Osteoblast (primary cell): ENCODE measurements around the gene NMNAT3. TPM values are rescaled to one million over a fixed set of nuclear protein-coding genes. Genes with fewer than 3 reads are reported as not detected.

Source experiments
- DNase-seq: peaks from one replicate; pipeline ENCODE4 v3.0.0; 2011; ENCODE audit warnings: low spot score, mixed read lengths; ENCODE audit not compliant: insufficient read length; ENCODE audit errors: missing footprints
- H2AFZ ChIP-seq: 2 replicates; pipeline ENCODE4 v1.6.0; 2011; ENCODE audit warnings: mild to moderate bottlenecking, low read length
- H3K27ac ChIP-seq: 2 replicates; pipeline ENCODE4 v1.5.1; 2011; ENCODE audit warnings: mild to moderate bottlenecking, low read depth, low read length, moderate library complexity
- H3K27me3 ChIP-seq: 2 replicates; pipeline ENCODE4 v1.6.0; 2012; ENCODE audit warnings: mild to moderate bottlenecking, control low read depth, inconsistent platforms, low read length, moderate library complexity; ENCODE audit not compliant: insufficient read depth
- H3K36me3 ChIP-seq: 2 replicates; pipeline ENCODE4 v1.5.1; 2011; ENCODE audit warnings: mild to moderate bottlenecking, low read length, control low read depth, moderate library complexity; ENCODE audit not compliant: insufficient read depth
- H3K4me1 ChIP-seq: 2 replicates; pipeline ENCODE4 v1.5.1; 2011; ENCODE audit warnings: mild to moderate bottlenecking, low read length, control low read depth, moderate library complexity; ENCODE audit not compliant: insufficient read depth
- H3K4me2 ChIP-seq: 2 replicates; pipeline ENCODE4 v1.6.0; 2011; ENCODE audit warnings: mild to moderate bottlenecking, low read length; ENCODE audit not compliant: insufficient read depth
- H3K4me3 ChIP-seq: fragments of 200-600 bp; sonication (generic); 3 replicates; pipeline ENCODE4 v1.5.1; 2012; ENCODE audit warnings: mild to moderate bottlenecking, low read length, inconsistent platforms; ENCODE audit not compliant: insufficient read depth
- H3K79me2 ChIP-seq: 2 replicates; pipeline ENCODE4 v1.6.0; 2012; ENCODE audit warnings: mild to moderate bottlenecking, low read length, control low read depth, inconsistent platforms; ENCODE audit not compliant: insufficient read depth
- H3K9me3 ChIP-seq: 2 replicates; pipeline ENCODE4 v1.5.1; 2011; ENCODE audit warnings: low read depth, low read length, control low read depth
- H4K20me1 ChIP-seq: 2 replicates; pipeline ENCODE4 v1.6.0; 2012; ENCODE audit warnings: mild to moderate bottlenecking, low read length, control low read depth; ENCODE audit not compliant: insufficient read depth
- CTCF ChIP-seq: IDR thresholded peaks from 2 replicates; pipeline ENCODE4 v1.5.1; 2011; ENCODE audit warnings: mild to moderate bottlenecking, low read depth, low read length, moderate library complexity; ENCODE audit errors: extremely low read depth
- total RNA-seq: library from RNA; depleted of rRNA; stranded (reverse); fragments of >200 nt; gene quantifications from 2 replicates; pipeline ENCODE4 v1.2.3, GENCODE V29; 2012

NMNAT3 gene
- total RNA-seq, 1 donor = 0.36 TPM

GRCh38 chr3:139668332-139668731, 9.4 kb downstream of the NMNAT3 start:
- H2AFZ ChIP-seq = no peak overlapping the region
- DNase-seq = no peak
- no peak overlapping the region for H3K4me3 ChIP-seq
- no peaks in the 10 kb centered on the region for H3K36me3 ChIP-seq
- no peaks in the 10 kb centered on the region for H3K27me3 ChIP-seq
- no peak overlapping the region for H3K4me2 ChIP-seq
- H3K9me3 ChIP-seq = no peaks in the 10 kb centered on the region
- H4K20me1 ChIP-seq = no peaks in the 10 kb centered on the region
- no peak for TF ChIP-seq CTCF
- no peak overlapping the region for H3K27ac ChIP-seq
- H3K4me1 ChIP-seq = no peaks in the 10 kb centered on the region
- H3K79me2 ChIP-seq = no peaks in the 10 kb centered on the region

- no peak for TF ChIP-seq CTCF
- H4K20me1 ChIP-seq = no peaks in the 10 kb centered on the region
- H3K4me3 ChIP-seq = no peak overlapping the region
Measured at GRCh38 chr3:139664958-139665357, 12.8 kb downstream of the NMNAT3 start.

GRCh38 chr3:139660269-139660668, 17.5 kb downstream of the NMNAT3 start:
- TF ChIP-seq CTCF = no peak
- no peaks in the 10 kb centered on the region for H3K79me2 ChIP-seq
- no peaks in the 10 kb centered on the region for H3K27me3 ChIP-seq
- H3K4me2 ChIP-seq = no peak overlapping the region
- H3K9me3 ChIP-seq = no peaks in the 10 kb centered on the region
- H2AFZ ChIP-seq = no peak overlapping the region
- H3K27ac ChIP-seq = no peak overlapping the region
- H3K4me1 ChIP-seq = no peaks in the 10 kb centered on the region
- no peak overlapping the region for H3K4me3 ChIP-seq
- no peak for DNase-seq
- H4K20me1 ChIP-seq = no peaks in the 10 kb centered on the region
- no peaks in the 10 kb centered on the region for H3K36me3 ChIP-seq

More at GRCh38 chr3:139664958-139665357, 12.8 kb downstream of the NMNAT3 start:
- no peaks in the 10 kb centered on the region for H3K27me3 ChIP-seq
- H3K79me2 ChIP-seq = no peaks in the 10 kb centered on the region
- no peaks in the 10 kb centered on the region for H3K36me3 ChIP-seq
- H3K4me2 ChIP-seq = no peak overlapping the region
- no peak for DNase-seq
- no peaks in the 10 kb centered on the region for H3K9me3 ChIP-seq
- H3K27ac ChIP-seq = no peak overlapping the region
- H3K4me1 ChIP-seq = no peaks in the 10 kb centered on the region
- no peak overlapping the region for H2AFZ ChIP-seq

GRCh38 chr3:139659511-139659910, 18.3 kb downstream of the NMNAT3 start:
- DNase-seq = no peak
- no peak overlapping the region for H3K4me2 ChIP-seq
- no peaks in the 10 kb centered on the region for H4K20me1 ChIP-seq
- H3K79me2 ChIP-seq = no peaks in the 10 kb centered on the region
- H3K4me1 ChIP-seq = no peaks in the 10 kb centered on the region
- H3K27ac ChIP-seq = no peak overlapping the region
- no peak overlapping the region for H3K4me3 ChIP-seq
- no peak for TF ChIP-seq CTCF
- no peaks in the 10 kb centered on the region for H3K27me3 ChIP-seq
- H3K9me3 ChIP-seq = no peaks in the 10 kb centered on the region
- H2AFZ ChIP-seq = no peak overlapping the region
- no peaks in the 10 kb centered on the region for H3K36me3 ChIP-seq
